ENCODE measurements around the gene STK38.

- TF ChIP-seq EZH2phosphoT487 (IDR thresholded peaks at IDR 0.05; ENCODE audit: borderline replicate concordance) (no peak), CTCF (conservative IDR thresholded peaks at IDR 0.05; ENCODE audit: low read length) (no peak)
Observed at GRCh38 chr6:36479256-36479655, 68.0 kb downstream of the STK38 start.

Measured in Loucy (cell line).